Measurements from ENCODE around the gene RGS9. TPM values are rescaled to one million over a fixed set of nuclear protein-coding genes. Genes with fewer than 3 reads are reported as not detected.
A peak's percentile ranks its signal among the peaks of the same experiment; 100 is the strongest.

The RGS9 gene
- total and polyA plus RNA-seq, 5 experiments from 2014 or later, result 0.25 to 6.3 (median 0.49) TPM; not detected in 2

- peaks cover 0 to 10% (median 5%) of the 10 kb centered on the region in 3 donors for H3K36me3 Mint-ChIP-seq
- POLR2A ChIA-PET, result no interaction called here
- ATAC-seq, result peak in 1 of 2 donors; percentile 50
Observed at GRCh38 chr17:65261682-65262636, 124.8 kb downstream of the RGS9 start.

DNA sequence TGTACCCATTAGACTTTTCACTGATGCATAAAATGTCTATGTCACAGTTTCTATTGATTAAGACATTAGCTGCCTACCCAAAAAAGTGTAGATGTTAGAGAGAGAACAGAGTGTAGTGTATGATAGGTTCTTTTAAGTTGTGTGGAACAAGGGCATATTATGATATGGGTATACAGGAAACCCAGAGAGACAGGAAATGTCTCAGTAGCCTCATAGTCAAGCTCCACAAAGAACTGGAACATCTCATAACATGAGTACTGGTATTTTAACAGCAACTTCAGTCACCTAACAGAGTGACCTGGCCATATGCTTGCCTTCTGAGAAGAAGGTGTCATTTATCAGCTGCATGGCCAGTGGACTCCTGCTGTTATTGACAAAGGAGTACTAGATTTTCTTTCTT lies 128.1 kb downstream of the RGS9 start:
- POLR2A ChIA-PET, result no interaction called here
- DNase-seq (peak in 2 of 10 donors; percentile 5 to 7), ATAC-seq (peak in 1 of 2 donors; percentile 60)
- Mint-ChIP-seq H3K4me3 (no peak overlapping the region), H3K36me3 (peaks cover 0 to 10% (median 8%) of the 10 kb centered on the region in 3 donors), H3K27me3 (peaks cover 0 to 2% (median 0%) of the 10 kb centered on the region in 5 donors), H3K27ac (peak overlapping the region in 1 of 10 donors; percentile 10), H3K9me3 (peaks cover 0 to 16% (median 9%) of the 10 kb centered on the region in 9 donors), H3K4me1 (peaks cover 9 to 20% (median 18%) of the 10 kb centered on the region in 4 donors)

More at GRCh38 chr17:65261682-65262636, 124.8 kb downstream of the RGS9 start:
- no peak for DNase-seq
- Mint-ChIP-seq H3K4me1 (peaks cover 9 to 20% (median 18%) of the 10 kb centered on the region in 4 donors), H3K27me3 (peaks cover 0 to 8% (median 3%) of the 10 kb centered on the region in 5 donors), H3K27ac (no peak overlapping the region), H3K9me3 (peaks cover 0 to 11% (median 9%) of the 10 kb centered on the region in 9 donors), H3K4me3 (no peak overlapping the region)

DNA sequence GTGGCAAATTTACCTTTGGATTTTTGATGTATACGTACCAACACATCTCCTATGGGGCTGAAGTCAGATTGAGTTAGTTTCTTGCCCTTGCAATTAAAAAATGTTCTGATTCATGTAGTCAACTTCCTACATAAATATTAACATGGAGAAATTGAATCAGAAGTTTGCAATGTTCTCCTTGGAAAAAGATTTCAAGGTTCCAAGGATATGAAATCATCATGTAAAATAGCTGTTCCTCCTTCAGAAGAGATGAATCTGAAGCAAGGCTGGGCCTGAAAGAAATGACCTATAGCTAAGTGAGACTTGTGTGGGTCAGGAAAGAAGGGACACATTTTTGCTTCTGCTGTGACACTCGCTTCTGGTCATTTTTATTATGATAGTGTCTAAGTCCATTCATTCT lies 131.7 kb downstream of the RGS9 start:
- Mint-ChIP-seq H3K4me3 (no peak overlapping the region), H3K27me3 (peaks cover 0 to 11% (median 0%) of the 10 kb centered on the region in 5 donors), H3K36me3 (peaks cover 0 to 10% (median 8%) of the 10 kb centered on the region in 3 donors), H3K4me1 (peaks cover 6 to 12% (median 11%) of the 10 kb centered on the region in 4 donors), H3K27ac (no peak overlapping the region), H3K9me3 (peaks cover 0 to 16% (median 9%) of the 10 kb centered on the region in 9 donors)
- POLR2A ChIA-PET, result no interaction called here
- DNase-seq, result no peak
- no peak for ATAC-seq

- peak overlapping the region in 1 of 10 donors; percentile 25 for H3K27ac Mint-ChIP-seq
Observed at GRCh38 chr17:65270499-65271253, 133.5 kb downstream of the RGS9 start.

GRCh38 chr17:65271296-65271695 lies 134.1 kb downstream of the RGS9 start:
- no peak overlapping the region for H3K4me3 Mint-ChIP-seq
- H3K27ac Mint-ChIP-seq, result peak overlapping the region in 1 of 10 donors; percentile 25
- H3K27me3 Mint-ChIP-seq, result peaks cover 0 to 20% (median 3%) of the 10 kb centered on the region in 5 donors
- no peak for ATAC-seq
- H3K9me3 Mint-ChIP-seq, result peaks cover 0 to 16% (median 5%) of the 10 kb centered on the region in 9 donors
- no peak for DNase-seq
- POLR2A ChIA-PET, result no interaction called here
- H3K36me3 Mint-ChIP-seq, result peaks cover 0 to 8% (median 7%) of the 10 kb centered on the region in 3 donors
- no peaks in the 10 kb centered on the region for H3K4me1 Mint-ChIP-seq

More at GRCh38 chr17:65270499-65271253, 133.5 kb downstream of the RGS9 start:
- ATAC-seq (no peak), DNase-seq (no peak)
- Mint-ChIP-seq H3K27me3 (peaks cover 0 to 20% (median 3%) of the 10 kb centered on the region in 5 donors), H3K9me3 (peaks cover 0 to 16% (median 9%) of the 10 kb centered on the region in 9 donors), H3K36me3 (peaks cover 0 to 10% (median 8%) of the 10 kb centered on the region in 3 donors), H3K4me1 (peaks cover 2 to 3% (median 3%) of the 10 kb centered on the region in 4 donors), H3K4me3 (no peak overlapping the region)
- POLR2A ChIA-PET, result no interaction called here

Other genes with a start within 250 kb of the RGS9 start
- 10 to 100 TPM; 28.5 to 30.1 TPM for gene LRRC37A3, start 217.9 kb upstream of the RGS9 start, total RNA-seq
- gene LRRC37A3, start 217.9 kb upstream of the RGS9 start, polyA plus RNA-seq, result 1 to 10 TPM in 2 of 3 donors, under 1 TPM in 1; 0.75 to 2.9 (median 1.1) TPM
- 10 to 100 TPM; 91.4 to 94.6 TPM for gene GNA13, start 80.6 kb upstream of the RGS9 start, total RNA-seq
- 10 to 100 TPM; 23.7 to 32.9 (median 27.6) TPM for gene GNA13, start 80.6 kb upstream of the RGS9 start, polyA plus RNA-seq